Neural cell (in vitro differentiated cells): Measurements from ENCODE around the gene ZCCHC2. TPM values are rescaled to one million over a fixed set of nuclear protein-coding genes. Genes with fewer than 3 reads are reported as not detected.

Source experiments
- H2AFZ ChIP-seq: fragments of 200-600, 300-800 bp; sonication (generic), shearing (Covaris generic); 2 replicates; pipeline ENCODE4 v1.6.0; 2014; ENCODE audit warnings: low read depth, mild to moderate bottlenecking, antibody characterized with exemption, low read length, moderate library complexity
- H3F3A ChIP-seq: fragments of 200-600 bp; shearing (Covaris generic); 2 replicates; pipeline ENCODE4 v1.6.1; 2016; ENCODE audit warnings: mild to moderate bottlenecking, moderate library complexity, mixed read lengths, antibody characterized with exemption, low read length; ENCODE audit not compliant: insufficient read depth, poor library complexity, severe bottlenecking
- H3K27ac ChIP-seq: fragments of 200-600, 300-800 bp; sonication (generic), shearing (Covaris generic); 2 replicates; pipeline ENCODE4 v1.5.1; 2014; ENCODE audit warnings: mild to moderate bottlenecking, low read length, moderate library complexity
- H3K27me3 ChIP-seq: fragments of 300-800, 200-600 bp; sonication (generic), shearing (Covaris generic); 2 replicates; pipeline ENCODE4 v1.6.0; 2014; ENCODE audit warnings: mild to moderate bottlenecking, low read depth, low read length, moderate library complexity; ENCODE audit not compliant: insufficient read depth
- H3K36me3 ChIP-seq: fragments of 300-800, 200-600 bp; sonication (generic), shearing (Covaris generic); 2 replicates; pipeline ENCODE4 v1.5.1; 2014; ENCODE audit warnings: mild to moderate bottlenecking, antibody characterized with exemption, low read length, moderate library complexity; ENCODE audit not compliant: insufficient read depth
- H3K4me2 ChIP-seq: fragments of 300-800, 200-600 bp; sonication (generic), shearing (Covaris generic); 2 replicates; pipeline ENCODE4 v1.6.0; 2014; ENCODE audit warnings: mild to moderate bottlenecking, low read length
- H3K4me3 ChIP-seq: fragments of 300-800, 200-600 bp; sonication (generic), shearing (Covaris generic); 2 replicates; pipeline ENCODE4 v1.5.1; 2014; ENCODE audit warnings: mild to moderate bottlenecking, low read length, moderate library complexity
- H3K79me2 ChIP-seq: fragments of 200-600 bp; shearing (Covaris generic); replicated peaks from 2 replicates; pipeline ENCODE4 v1.6.0; 2014; ENCODE audit warnings: mild to moderate bottlenecking, low read length, moderate library complexity; ENCODE audit not compliant: insufficient read depth
- H3K9ac ChIP-seq: fragments of 300-800, 200-600 bp; sonication (generic), shearing (Covaris generic); 2 replicates; pipeline ENCODE4 v1.6.1; 2016; ENCODE audit warnings: mild to moderate bottlenecking, low read length, mixed read lengths
- H3K9me2 ChIP-seq: fragments of 200-600 bp; shearing (Covaris generic); 2 replicates; pipeline ENCODE4 v1.6.1; 2016; ENCODE audit warnings: mild to moderate bottlenecking, low read length, mixed read lengths; ENCODE audit not compliant: insufficient read depth
- H3K9me3 ChIP-seq: fragments of 200-600, 300-800 bp; sonication (generic), shearing (Covaris generic); 2 replicates; pipeline ENCODE4 v1.6.1; 2016; ENCODE audit warnings: mild to moderate bottlenecking, mixed run types, low read length, moderate library complexity, mixed read lengths
- H4K20me1 ChIP-seq: fragments of 200-600 bp; shearing (Covaris generic); 2 replicates; pipeline ENCODE4 v1.6.1; 2016; ENCODE audit warnings: mild to moderate bottlenecking, mixed run types; ENCODE audit not compliant: insufficient read depth
- EP300 ChIP-seq: fragments of 450-650 bp; conservative IDR thresholded peaks from 2 replicates; pipeline ENCODE4 v1.6.1; 2014; ENCODE audit warnings: antibody characterized with exemption, mild to moderate bottlenecking, moderate library complexity; ENCODE audit not compliant: poor library complexity, severe bottlenecking
- EZH2 ChIP-seq: fragments of 200-600, 300-800 bp; shearing (Covaris generic), sonication (generic); IDR thresholded peaks from 2 replicates; pipeline ENCODE4 v1.6.1; 2014; ENCODE audit warnings: antibody characterized with exemption, low read length, borderline replicate concordance, mild to moderate bottlenecking; ENCODE audit not compliant: insufficient read depth, poor library complexity, severe bottlenecking
- MXI1 ChIP-seq: fragments of 450-650 bp; conservative IDR thresholded peaks from 2 replicates; pipeline ENCODE4 v1.6.1; 2014; ENCODE audit warnings: antibody characterized with exemption, mild to moderate bottlenecking; ENCODE audit not compliant: poor library complexity, severe bottlenecking
- POLR2AphosphoS5 ChIP-seq: IDR thresholded peaks from 2 replicates; pipeline ENCODE4 v1.6.1; 2012
- RAD21 ChIP-seq: fragments of 450-650 bp; conservative IDR thresholded peaks from 2 replicates; pipeline ENCODE4 v1.6.1; 2014; ENCODE audit warnings: antibody characterized with exemption, mild to moderate bottlenecking, moderate library complexity
- SMC3 ChIP-seq: fragments of 450-650 bp; conservative IDR thresholded peaks from 2 replicates; pipeline ENCODE4 v1.6.1; 2014; ENCODE audit warnings: antibody characterized with exemption, mild to moderate bottlenecking, moderate library complexity; ENCODE audit not compliant: poor library complexity
- TAF1 ChIP-seq: IDR thresholded peaks from 2 replicates; pipeline ENCODE4 v1.6.1; 2012; ENCODE audit warnings: low read depth
- polyA plus RNA-seq: library from polyadenylated mRNA; depleted of rRNA; stranded (reverse); fragments of >200 nt; gene quantifications from 2 replicates; pipeline ENCODE4 v1.2.3, GENCODE V29; 2014
- TF ChIP-seq, protein P1 (sequence below): IDR thresholded peaks from 2 replicates; pipeline ENCODE4 v1.6.1; 2012; ENCODE audit warnings: borderline replicate concordance
- TF ChIP-seq, protein P2 (sequence below): fragments of 450-650 bp; IDR thresholded peaks from 2 replicates; pipeline ENCODE4 v1.5.1; 2014; ENCODE audit warnings: antibody characterized with exemption, mild to moderate bottlenecking, moderate library complexity; ENCODE audit not compliant: poor library complexity, severe bottlenecking

Gene ZCCHC2
- polyA plus RNA-seq, 1 donor from 2014 or later, result 3.8 TPM

GRCh38 chr18:62569081-62569655 is 46.3 kb downstream of the ZCCHC2 start:
- no peaks in the 10 kb centered on the region for H3K27me3 ChIP-seq
- H3K79me2 ChIP-seq, result no peaks in the 10 kb centered on the region
- H2AFZ ChIP-seq, result no peak overlapping the region
- no peaks in the 10 kb centered on the region for H3F3A ChIP-seq
- TF ChIP-seq RAD21, result no peak
- TF ChIP-seq, protein P1, sequence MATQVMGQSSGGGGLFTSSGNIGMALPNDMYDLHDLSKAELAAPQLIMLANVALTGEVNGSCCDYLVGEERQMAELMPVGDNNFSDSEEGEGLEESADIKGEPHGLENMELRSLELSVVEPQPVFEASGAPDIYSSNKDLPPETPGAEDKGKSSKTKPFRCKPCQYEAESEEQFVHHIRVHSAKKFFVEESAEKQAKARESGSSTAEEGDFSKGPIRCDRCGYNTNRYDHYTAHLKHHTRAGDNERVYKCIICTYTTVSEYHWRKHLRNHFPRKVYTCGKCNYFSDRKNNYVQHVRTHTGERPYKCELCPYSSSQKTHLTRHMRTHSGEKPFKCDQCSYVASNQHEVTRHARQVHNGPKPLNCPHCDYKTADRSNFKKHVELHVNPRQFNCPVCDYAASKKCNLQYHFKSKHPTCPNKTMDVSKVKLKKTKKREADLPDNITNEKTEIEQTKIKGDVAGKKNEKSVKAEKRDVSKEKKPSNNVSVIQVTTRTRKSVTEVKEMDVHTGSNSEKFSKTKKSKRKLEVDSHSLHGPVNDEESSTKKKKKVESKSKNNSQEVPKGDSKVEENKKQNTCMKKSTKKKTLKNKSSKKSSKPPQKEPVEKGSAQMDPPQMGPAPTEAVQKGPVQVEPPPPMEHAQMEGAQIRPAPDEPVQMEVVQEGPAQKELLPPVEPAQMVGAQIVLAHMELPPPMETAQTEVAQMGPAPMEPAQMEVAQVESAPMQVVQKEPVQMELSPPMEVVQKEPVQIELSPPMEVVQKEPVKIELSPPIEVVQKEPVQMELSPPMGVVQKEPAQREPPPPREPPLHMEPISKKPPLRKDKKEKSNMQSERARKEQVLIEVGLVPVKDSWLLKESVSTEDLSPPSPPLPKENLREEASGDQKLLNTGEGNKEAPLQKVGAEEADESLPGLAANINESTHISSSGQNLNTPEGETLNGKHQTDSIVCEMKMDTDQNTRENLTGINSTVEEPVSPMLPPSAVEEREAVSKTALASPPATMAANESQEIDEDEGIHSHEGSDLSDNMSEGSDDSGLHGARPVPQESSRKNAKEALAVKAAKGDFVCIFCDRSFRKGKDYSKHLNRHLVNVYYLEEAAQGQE, result no peak
- no peak for TF ChIP-seq TAF1
- TF ChIP-seq SMC3, result no peak
- TF ChIP-seq, protein P2, sequence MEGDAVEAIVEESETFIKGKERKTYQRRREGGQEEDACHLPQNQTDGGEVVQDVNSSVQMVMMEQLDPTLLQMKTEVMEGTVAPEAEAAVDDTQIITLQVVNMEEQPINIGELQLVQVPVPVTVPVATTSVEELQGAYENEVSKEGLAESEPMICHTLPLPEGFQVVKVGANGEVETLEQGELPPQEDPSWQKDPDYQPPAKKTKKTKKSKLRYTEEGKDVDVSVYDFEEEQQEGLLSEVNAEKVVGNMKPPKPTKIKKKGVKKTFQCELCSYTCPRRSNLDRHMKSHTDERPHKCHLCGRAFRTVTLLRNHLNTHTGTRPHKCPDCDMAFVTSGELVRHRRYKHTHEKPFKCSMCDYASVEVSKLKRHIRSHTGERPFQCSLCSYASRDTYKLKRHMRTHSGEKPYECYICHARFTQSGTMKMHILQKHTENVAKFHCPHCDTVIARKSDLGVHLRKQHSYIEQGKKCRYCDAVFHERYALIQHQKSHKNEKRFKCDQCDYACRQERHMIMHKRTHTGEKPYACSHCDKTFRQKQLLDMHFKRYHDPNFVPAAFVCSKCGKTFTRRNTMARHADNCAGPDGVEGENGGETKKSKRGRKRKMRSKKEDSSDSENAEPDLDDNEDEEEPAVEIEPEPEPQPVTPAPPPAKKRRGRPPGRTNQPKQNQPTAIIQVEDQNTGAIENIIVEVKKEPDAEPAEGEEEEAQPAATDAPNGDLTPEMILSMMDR, result no peak
- TF ChIP-seq MXI1, result no peak
- TF ChIP-seq POLR2AphosphoS5, result no peak
- no peak overlapping the region for H3K4me3 ChIP-seq
- no peaks in the 10 kb centered on the region for H4K20me1 ChIP-seq
- H3K9me3 ChIP-seq, result no peaks in the 10 kb centered on the region
- no peak overlapping the region for H3K27ac ChIP-seq
- no peak overlapping the region for H3K4me2 ChIP-seq
- no peaks in the 10 kb centered on the region for H3K9me2 ChIP-seq
- no peak overlapping the region for H3K9ac ChIP-seq
- peaks cover 14% of the 10 kb centered on the region for H3K36me3 ChIP-seq

DNA sequence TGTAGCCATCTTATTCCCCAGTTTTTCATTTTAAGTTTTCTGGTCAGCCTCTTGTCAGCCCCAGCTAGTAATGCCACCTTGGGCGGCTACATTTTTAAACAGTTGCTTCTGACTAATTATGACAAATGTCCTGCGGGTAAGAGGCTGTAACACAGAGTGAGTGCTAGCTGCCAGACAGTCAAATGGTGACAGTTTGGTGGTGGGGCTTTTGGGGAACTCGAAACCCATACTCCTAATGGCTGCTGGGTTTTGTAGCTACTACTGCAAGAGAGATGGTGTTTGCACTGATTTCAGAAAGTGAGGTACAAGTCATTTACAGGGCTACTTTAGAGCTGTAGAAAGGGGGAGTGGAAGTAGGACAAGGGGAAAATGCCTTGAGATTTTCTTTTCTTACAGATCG is 48.2 kb downstream of the ZCCHC2 start:
- no peak for TF ChIP-seq EP300
- TF ChIP-seq TAF1, result no peak
- TF ChIP-seq POLR2AphosphoS5, result no peak
- TF ChIP-seq, protein P1, result no peak
- TF ChIP-seq, protein P2, result no peak
- no peak for TF ChIP-seq SMC3
- TF ChIP-seq RAD21, result no peak
- TF ChIP-seq EZH2, result no peak
- no peak for TF ChIP-seq MXI1
- H3K9me2 ChIP-seq, result no peaks in the 10 kb centered on the region
- H3K27ac ChIP-seq, result no peak overlapping the region
- H3K4me3 ChIP-seq, result no peak overlapping the region
- H2AFZ ChIP-seq, result no peak overlapping the region
- H3K36me3 ChIP-seq, result peaks cover 14% of the 10 kb centered on the region
- no peaks in the 10 kb centered on the region for H3K9me3 ChIP-seq
- no peak overlapping the region for H3K4me2 ChIP-seq
- no peaks in the 10 kb centered on the region for H3F3A ChIP-seq
- no peaks in the 10 kb centered on the region for H3K79me2 ChIP-seq
- H4K20me1 ChIP-seq, result no peaks in the 10 kb centered on the region
- no peaks in the 10 kb centered on the region for H3K27me3 ChIP-seq
- no peak overlapping the region for H3K9ac ChIP-seq
